HepG2 (cell line): ENCODE results near the gene CLEC10A. TPM values are rescaled to one million over a fixed set of nuclear protein-coding genes. Genes with fewer than 3 reads are reported as not detected.

Experiments used
- ATAC-seq: fragments of 200-7000 bp; cut with Tn5 transposase; 3 replicates; pipeline ENCODE4 v1.9.1; 2020; ENCODE audit warnings: mild to moderate bottlenecking, moderate library complexity
- BruUV-seq: library from RNA; stranded (reverse); fragments of 400-500 nt; replicated peaks from 2 replicates; lab custom pipeline; 2021; lab: Mats Ljungman, UMichigan
- CTCF ChIA-PET: fragments of 300-600 bp; formaldehyde crosslinking; extraction: SDS; loops from one replicate; lab custom pipeline; 2021; ENCODE audit warnings: low total read pairs, inconsistent platforms, low intra/inter-chr PET ratio; lab: Yijun Ruan, JAX
- POLR2A ChIA-PET: fragments of 350-600 bp; sonication (Branson Sonifier 250); formaldehyde crosslinking; loops from one replicate; lab custom pipeline; 2020; ENCODE audit warnings: antibody characterized with exemption, inconsistent platforms; lab: Yijun Ruan, JAX
- DNase-seq: peaks from one replicate; pipeline ENCODE4 v3.0.0-alpha.2; 2015; ENCODE audit warnings: low spot score
- FAIRE-seq: peaks from 3 replicates; lab custom pipeline; 2011; peaks lifted over from hg19 to GRCh38; lab: Jason Lieb, UNC
- H2AFZ ChIP-seq: one replicate; pipeline ENCODE4 v1.6.1; 2011; ENCODE audit warnings: low read length, inconsistent platforms
- H3K27ac ChIP-seq: fragments of 300-600 bp; 3 replicates; pipeline ENCODE4 v1.8.0; 2011; ENCODE audit warnings: mixed run types, mild to moderate bottlenecking, mixed read lengths, low read length, inconsistent platforms; ENCODE audit not compliant: insufficient read depth; ENCODE audit errors: extremely low read length
- H3K27me3 ChIP-seq, 2 experiments: fragments of 200-600 bp in 1 of 2; 2 replicates in 1 of 2; 3 replicates in 1 of 2; pipeline versions ENCODE4 v1.6.0 to v1.8.0; 2011; ENCODE audit warnings: low read length in 2 of 2, mild to moderate bottlenecking in 2 of 2, moderate library complexity in 2 of 2, inconsistent platforms in 1 of 2; ENCODE audit not compliant: insufficient read depth in 2 of 2, control insufficient read depth in 1 of 2
- H3K36me3 ChIP-seq, 2 experiments: fragments of 200-600 bp in 1 of 2; replicated peaks in 1 of 2; 2 replicates in 1 of 2; 3 replicates in 1 of 2; pipeline versions ENCODE4 v1.5.1 to v1.8.0; 2011; ENCODE audit warnings: low read length in 2 of 2, inconsistent platforms in 1 of 2; ENCODE audit not compliant: insufficient read depth in 2 of 2, control insufficient read depth in 1 of 2
- H3K4me1 ChIP-seq: 2 replicates; pipeline ENCODE4 v1.5.1; 2012; ENCODE audit warnings: low read length, inconsistent platforms; ENCODE audit not compliant: insufficient read depth
- H3K4me2 ChIP-seq: 2 replicates; pipeline ENCODE4 v1.6.0; 2011; ENCODE audit warnings: low read depth, low read length, inconsistent platforms
- H3K4me3 ChIP-seq, 3 experiments: fragments of 200-600 bp in 1 of 3; sonication (generic), shearing (Covaris generic) in 1 of 3; replicated peaks in 1 of 3; 2 replicates each; pipeline ENCODE4 v1.5.1; 2011 to 2016; ENCODE audit warnings: low read length in 3 of 3, inconsistent platforms in 2 of 3, low read depth in 2 of 3, mild to moderate bottlenecking in 2 of 3, control low read depth in 1 of 3, mixed read lengths in 1 of 3; ENCODE audit not compliant: insufficient read depth in 1 of 3
- H3K79me2 ChIP-seq: one replicate; pipeline ENCODE4 v1.6.1; 2011; ENCODE audit warnings: low read length, inconsistent platforms; ENCODE audit not compliant: insufficient read depth
- H3K9ac ChIP-seq: 2 replicates; pipeline ENCODE4 v1.6.0; 2011; ENCODE audit warnings: mild to moderate bottlenecking, low read depth, low read length, inconsistent platforms; ENCODE audit not compliant: insufficient read depth
- H3K9me3 ChIP-seq: 2 replicates; pipeline ENCODE4 v1.5.1; 2012; ENCODE audit warnings: mild to moderate bottlenecking, low read length
- H4K20me1 ChIP-seq: 2 replicates; pipeline ENCODE4 v1.6.0; 2011; ENCODE audit warnings: inconsistent platforms, mild to moderate bottlenecking, low read length, moderate library complexity; ENCODE audit not compliant: insufficient read depth
- CREB1 ChIP-seq, 2 experiments: fragments of 450-650 bp in 1 of 2; IDR thresholded peaks; 2 replicates each; pipeline ENCODE4 v1.6.1; 2016 to 2017; ENCODE audit warnings: control low read depth in 1 of 2, mild to moderate bottlenecking in 1 of 2, missing compliant biosample characterization in 1 of 2, missing genetic modification characterization in 1 of 2
- HNRNPUL1 ChIP-seq: fragments of 200-400 bp; formaldehyde crosslinking; IDR thresholded peaks from 2 replicates; pipeline ENCODE4 v1.6.1; 2017; ENCODE audit warnings: low read depth, mild to moderate bottlenecking, low read length, moderate library complexity
- KLF16 ChIP-seq, 2 experiments: sonication (generic) in 1 of 2; formaldehyde crosslinking in 1 of 2; IDR thresholded peaks; 2 replicates each; pipeline versions ENCODE4 v1.6.1 to v1.8.0; 2016 to 2023; ENCODE audit warnings: missing genetic modification reagents in 2 of 2, missing compliant biosample characterization in 1 of 2
- MAFK ChIP-seq, 2 experiments: IDR thresholded peaks in 1 of 2; conservative IDR thresholded peaks in 1 of 2; 2 replicates each; pipeline ENCODE4 v1.6.1; 2011; ENCODE audit warnings: improper control_type of control experiment in 2 of 2, low read length in 2 of 2
- NCOA2 ChIP-seq: sonication (generic); formaldehyde crosslinking; IDR thresholded peaks from 2 replicates; pipeline ENCODE4 v1.8.0; 2022; ENCODE audit warnings: inconsistent platforms
- NFIC ChIP-seq: IDR thresholded peaks from 2 replicates; pipeline ENCODE4 v1.6.1; 2012; ENCODE audit warnings: mild to moderate bottlenecking, low read length, inconsistent platforms
- POLR2G ChIP-seq: fragments of 200-400 bp; formaldehyde crosslinking; IDR thresholded peaks from 2 replicates; pipeline ENCODE4 v1.6.1; 2018; ENCODE audit warnings: mild to moderate bottlenecking, low read depth, low read length, moderate library complexity
- SALL1 ChIP-seq: sonication (generic); formaldehyde crosslinking; IDR thresholded peaks from 2 replicates; pipeline ENCODE4 v1.8.0; 2022; ENCODE audit warnings: mild to moderate bottlenecking, missing genetic modification reagents
- STAG1 ChIP-seq: sonication (generic); formaldehyde crosslinking; IDR thresholded peaks from 2 replicates; pipeline ENCODE4 v1.4.0; 2020; ENCODE audit warnings: missing genetic modification reagents
- TFAP4 ChIP-seq: sonication (generic); IDR thresholded peaks from 2 replicates; pipeline ENCODE4 v1.6.1; 2016; ENCODE audit warnings: low read depth, borderline replicate concordance
- ZFP1 ChIP-seq: IDR thresholded peaks from 2 replicates; pipeline ENCODE4 v1.6.1; 2016
- ZNF12 ChIP-seq: sonication (generic); formaldehyde crosslinking; IDR thresholded peaks from 2 replicates; pipeline ENCODE4 v1.5.0; 2020; ENCODE audit warnings: missing genetic modification reagents
- ZNF263 ChIP-seq: sonication (generic); formaldehyde crosslinking; IDR thresholded peaks from 2 replicates; pipeline ENCODE4 v1.4.0; 2020; ENCODE audit warnings: missing genetic modification reagents
- ZNF281 ChIP-seq: sonication (generic); formaldehyde crosslinking; IDR thresholded peaks from 2 replicates; pipeline ENCODE4 v1.4.0; 2020; ENCODE audit warnings: missing genetic modification reagents, borderline replicate concordance
- ZNF577 ChIP-seq: sonication (generic); formaldehyde crosslinking; IDR thresholded peaks from 2 replicates; pipeline ENCODE4 v1.4.0; 2020; ENCODE audit warnings: mild to moderate bottlenecking, low read depth, missing genetic modification reagents, borderline replicate concordance
- WGBS: methylation state at CpG from one replicate; pipeline ENCODE4 v1.1.6; 2017; ENCODE audit warnings: low lambda C conversion rate; 5-methylcytosine and 5-hydroxymethylcytosine counted together
- in situ Hi-C: cut with HindIII; loops from 2 replicates; pipeline ENCODE4 v1.10.0; 2017; ENCODE audit warnings: low pct_unique_long_range_greater_than_20kb; ENCODE audit not compliant: extremely low pct_ligation_motif_present
- intact Hi-C: fragments of 100-400 bp; cut with micrococcal nuclease; formaldehyde crosslinking; loops from one replicate; pipeline ENCODE4 v1.10.0; 2022; ENCODE audit not compliant: unreplicated experiment
- polyA plus RNA-seq, 8 experiments: library from polyadenylated mRNA; depleted of rRNA in 3 of 8; stranded (reverse) in 7 of 8; unstranded in 1 of 8; fragments of >200 nt; fragmentation: Illumina TruSeq in 4 of 8; extraction: Trizol in 4 of 8; gene quantifications; 2 replicates each; pipeline versions ENCODE4 v1.2.1 to v1.2.3, GENCODE V29; 2011 to 2016; ENCODE audit warnings: low read depth in 4 of 8, missing spikeins in 1 of 8, mixed read lengths in 1 of 8; ENCODE audit not compliant: insufficient read depth in 1 of 8
- total RNA-seq, 5 experiments: library from RNA; depleted of rRNA; stranded (reverse); fragments of >200 nt; fragmentation: Illumina TruSeq; extraction: Trizol; gene quantifications; 2 replicates each; pipeline ENCODE4 v1.2.3, GENCODE V29; 2016; ENCODE audit warnings: low read depth in 1 of 5

CLEC10A gene
- total and polyA plus RNA-seq, 2 of the 13 experiments (the other 11 are each of a cell fraction or from before 2014, with no cell fraction given) = 0.33 TPM; not detected in 1

GRCh38 chr17:7046725-7047397 is 33.2 kb downstream of the CLEC10A start (continued):
- TF ChIP-seq CREB1 (IDR thresholded peaks at IDR 0.05) (peak; percentile 52; the same call in 1 of the 2 replicates), CREB1 (CRISPR knock-in tag; IDR thresholded peaks at IDR 0.05) (peak; percentile 56), NCOA2 (peak; percentile 83), MAFK (conservative IDR thresholded peaks at IDR 0.05 in 1 of 2, IDR thresholded peaks at IDR 0.05 in 1 of 2; ENCODE audit: low read length in 2 of 2) (peak; percentile 91 to 92), ZNF12 (CRISPR knock-in tag) (0 out of 2 replicates have a peak, but pooled peaks have one; percentile 10), STAG1 (CRISPR knock-in tag) (0 out of 2 replicates have a peak, but pooled peaks have one; percentile 5), TFAP4 (peak; percentile 21; the same call in 1 of the 2 replicates), SALL1 (CRISPR knock-in tag) (peak; percentile 71), NFIC (peak; percentile 51; the same call in 1 of the 2 replicates), KLF16 (CRISPR knock-in tag; IDR thresholded peaks at IDR 0.05) (peak in 1 of 2 experiments; percentile 26; a peak in 1 of 4 replicates)

GRCh38 chr17:7046127-7046724 is 33.8 kb downstream of the CLEC10A start:
- ATAC-seq (peak; percentile 72), FAIRE-seq (no peak)
- WGBS = 0% methylated on average over 5 of the region's 15 CpGs
- no peak for TF ChIP-seq ZNF577 (CRISPR knock-in tag)
- TF ChIP-seq POLR2G = 0 out of 2 replicates have a peak, but pooled peaks have one; percentile 36
- TF ChIP-seq ZFP1 (CRISPR knock-in tag) = 0 out of 2 replicates have a peak, but pooled peaks have one; percentile 9
- no peak for TF ChIP-seq ZNF263 (CRISPR knock-in tag)
- no peak for TF ChIP-seq ZNF281 (CRISPR knock-in tag)
- TF ChIP-seq HNRNPUL1 = no peak
- no peak for TF ChIP-seq CREB1 (IDR thresholded peaks at IDR 0.05)
- TF ChIP-seq CREB1 (CRISPR knock-in tag; IDR thresholded peaks at IDR 0.05) = no peak

More at GRCh38 chr17:7046127-7046724, 33.8 kb downstream of the CLEC10A start:
- POLR2A ChIA-PET = interaction anchor here (0.7 to 4.6 kb wide), 30 partner anchors 10 to 813 kb away, joined by 3 to 71 read pairs (median 6); partner anchors contain the start of genes ACADVL, ASGR1, ASGR2 and DLG4
- H2AFZ ChIP-seq = peak overlapping the region; percentile 47
- no peaks in the 10 kb centered on the region for H3K9me3 ChIP-seq
- H3K79me2 ChIP-seq = no peaks in the 10 kb centered on the region
- peak overlapping the region; percentile 52 to 79 (median 61) for H3K4me3 ChIP-seq
- peak overlapping the region; percentile 94 for H3K4me2 ChIP-seq
- in situ Hi-C loops = loop anchor here (10.0 kb wide), 1 partner anchor 239 kb away; the partner anchor contains the start of gene SLC2A4
- no peaks in the 10 kb centered on the region for H3K36me3 ChIP-seq
- H3K27ac ChIP-seq = peak overlapping the region; percentile 73
- peaks cover 56% of the 10 kb centered on the region for H3K4me1 ChIP-seq
- DNase-seq = peak; percentile 54
- CTCF ChIA-PET = interaction anchor here (1.2 to 2.7 kb wide), 6 partner anchors 87 to 234 kb away, joined by 3 to 31 read pairs (median 6); no protein-coding TSS in a partner anchor
- H4K20me1 ChIP-seq = no peaks in the 10 kb centered on the region
- H3K9ac ChIP-seq = peak overlapping the region; percentile 65
- TSS peak; percentile 99 for BruUV-seq
- no peaks in the 10 kb centered on the region; a peak in 1 of 5 replicates for H3K27me3 ChIP-seq
- intact Hi-C loops = loop anchor here (2.0 to 5.0 kb wide), 2 partner anchors 133 to 306 kb away; partner anchors contain the start of genes ASGR1 and KCTD11
